ENCODE measurements around the gene CIB1. TPM values are rescaled to one million over a fixed set of nuclear protein-coding genes. Genes with fewer than 3 reads are reported as not detected.

Gene CIB1
- total RNA-seq, 1 donor from 2014 or later: 58.0 TPM

Other genes with a start within 250 kb of the CIB1 start
- 11.5 TPM for gene ZNF710, start 232.6 kb downstream of the CIB1 start, total RNA-seq
- 56.1 TPM for gene IDH2, start 131.5 kb downstream of the CIB1 start, total RNA-seq
- gene SEMA4B, start 32.6 kb downstream of the CIB1 start, total RNA-seq: 15.8 TPM
- gene GDPGP1, start 268 bp upstream of the CIB1 start, total RNA-seq: 8.1 TPM
- not detected for gene TTLL13, start 15.6 kb upstream of the CIB1 start, total RNA-seq
- 77.8 TPM for gene NGRN, start 31.7 kb upstream of the CIB1 start, total RNA-seq
- 0.84 TPM for gene ZNF774, start 118.3 kb upstream of the CIB1 start, total RNA-seq
- 210 TPM for gene IQGAP1, start 154.3 kb upstream of the CIB1 start, total RNA-seq

Data from mesenteric fat pad (tissue), 1 donor.